Ureter (tissue), 1 donor: Measurements from ENCODE around the gene TSEN2. TPM values are rescaled to one million over a fixed set of nuclear protein-coding genes. Genes with fewer than 3 reads are reported as not detected.
"Not testable (repeated sequence)": the region's sequence is repeated elsewhere in the genome, so short reads cannot be mapped to it uniquely, and the experiment has no call there.

Experiments used
- DNase-seq: peaks from one replicate; pipeline ENCODE4 v3.0.0-alpha.2; 2020; ENCODE audit warnings: low spot score
- total RNA-seq: library from RNA; stranded (reverse); gene quantifications from one replicate; pipeline ENCODE4 v1.2.4, GENCODE V29; 2023
- donor health status: DM: yes; HTN: yes; CAD: no.

The TSEN2 gene
- total RNA-seq = 52.6 TPM

DNA sequence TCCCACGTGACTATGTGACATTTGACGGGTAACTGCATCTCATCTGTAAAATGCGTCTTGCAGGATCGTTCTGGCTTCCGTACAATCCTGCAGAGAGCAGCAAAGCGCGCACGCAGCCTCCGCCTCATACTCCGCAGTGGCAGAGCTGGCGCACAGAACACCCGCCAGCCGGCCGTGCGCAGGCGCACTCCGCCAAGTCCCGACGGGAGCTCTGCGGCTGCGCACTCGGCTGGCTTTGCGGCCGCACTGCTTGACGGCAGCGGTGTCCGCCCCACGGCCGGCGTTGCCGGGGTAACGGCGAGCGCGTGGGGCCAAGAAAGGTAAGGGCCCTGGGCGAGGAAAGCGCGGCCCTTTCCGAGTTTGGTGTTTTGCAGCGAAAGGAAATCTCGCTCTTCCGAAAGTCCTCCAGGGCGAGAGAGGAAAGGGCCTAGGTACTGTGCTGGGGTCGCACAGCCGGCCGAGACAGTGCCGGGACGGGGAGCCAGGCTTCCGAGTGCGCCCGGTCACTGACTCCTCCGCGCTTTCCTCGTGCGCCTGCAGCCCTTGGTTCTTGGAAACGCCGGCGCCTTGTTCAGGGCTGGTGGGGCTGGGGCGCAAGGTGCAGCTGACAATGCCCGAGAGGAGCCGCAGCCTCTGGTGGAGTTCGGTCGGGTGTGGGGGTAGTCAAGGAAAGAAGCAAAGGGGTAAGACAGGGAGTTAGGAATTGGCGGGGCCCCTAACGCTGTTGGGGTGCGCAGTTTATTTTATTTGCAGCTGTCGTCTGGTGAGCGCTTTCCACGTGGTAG lies at the start of gene TSEN2:
Gene TSEN2 (plus strand): TSS at position 283 of the 785 bp plus-strand sequence. CDS start 5,321 bp downstream, outside the sequence.
- DNase-seq = peak; percentile 94

DNA sequence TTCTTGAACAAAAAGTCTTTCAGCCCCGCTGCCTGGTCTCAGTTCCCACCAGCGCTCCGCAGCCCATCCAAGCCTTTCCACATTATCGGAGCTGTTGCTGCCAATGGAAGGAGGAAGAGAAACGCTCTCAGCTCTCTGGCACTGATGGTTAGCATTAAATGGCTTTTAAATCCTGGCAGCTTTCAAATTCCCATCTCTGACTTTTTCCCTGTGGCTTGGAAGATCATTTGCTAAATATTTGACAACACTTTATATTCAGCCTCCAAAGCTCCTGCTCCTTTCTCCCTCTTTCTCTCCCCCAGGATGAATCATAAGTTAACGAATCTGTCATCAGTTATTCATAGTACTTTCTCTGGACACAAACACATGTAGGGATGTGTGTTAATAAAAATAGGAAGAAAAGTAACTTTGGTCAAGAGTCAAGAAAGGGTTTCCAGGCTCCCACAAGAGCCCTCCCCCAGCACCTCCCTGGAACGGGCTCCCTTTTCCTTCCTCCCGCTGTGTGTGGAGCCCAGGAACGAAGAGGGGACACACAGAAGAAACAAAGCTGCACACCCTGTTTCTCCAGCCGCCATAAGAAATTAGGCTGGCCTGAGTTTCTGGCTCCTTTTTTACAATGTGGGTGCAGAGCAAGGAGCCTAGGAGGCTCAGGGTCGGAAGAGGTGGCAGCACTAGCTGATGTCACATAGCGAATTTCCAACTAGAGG lies 47.6 kb upstream of the TSEN2 start:
- no peak for DNase-seq

DNA sequence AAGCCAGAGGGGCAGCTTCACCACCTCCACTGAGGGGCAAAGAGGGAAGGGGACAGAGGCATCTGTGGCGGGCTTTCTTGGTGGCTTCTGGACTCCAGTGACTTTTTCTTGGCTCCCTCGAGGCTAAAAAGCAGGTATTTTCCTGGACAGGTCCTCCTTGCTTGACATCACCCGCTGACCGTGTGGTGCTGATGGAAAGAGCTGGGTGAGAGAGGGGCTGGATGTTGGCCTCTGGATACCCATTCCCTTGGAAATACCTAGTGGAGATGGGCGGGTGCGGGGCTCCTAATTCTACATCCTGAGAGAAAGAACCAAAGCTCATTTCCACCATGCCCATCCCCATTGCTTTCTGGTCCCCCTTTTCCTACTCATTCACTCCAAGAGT lies 47.1 kb upstream of the TSEN2 start:
- DNase-seq = no peak

DNA sequence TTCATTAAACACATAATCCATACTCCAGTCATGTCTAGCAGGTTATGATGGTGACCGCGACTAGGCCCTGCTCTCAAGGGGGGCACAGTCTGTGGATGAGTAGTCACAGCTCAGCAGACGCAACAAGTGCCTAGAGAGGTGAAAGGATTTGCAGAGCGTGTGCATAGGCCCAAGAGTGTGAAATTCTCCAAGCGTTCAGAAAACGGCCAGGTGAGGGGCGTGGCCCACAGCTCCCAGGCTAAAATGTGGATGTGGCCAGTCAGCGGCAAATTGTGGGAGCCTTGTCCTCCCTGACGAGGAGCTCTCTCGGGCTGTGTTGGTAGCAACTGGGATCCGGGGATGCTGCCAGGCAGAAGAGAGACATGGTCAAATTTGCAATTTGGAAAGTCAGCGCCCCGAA lies 46.4 kb upstream of the TSEN2 start:
- DNase-seq = no peak

DNA sequence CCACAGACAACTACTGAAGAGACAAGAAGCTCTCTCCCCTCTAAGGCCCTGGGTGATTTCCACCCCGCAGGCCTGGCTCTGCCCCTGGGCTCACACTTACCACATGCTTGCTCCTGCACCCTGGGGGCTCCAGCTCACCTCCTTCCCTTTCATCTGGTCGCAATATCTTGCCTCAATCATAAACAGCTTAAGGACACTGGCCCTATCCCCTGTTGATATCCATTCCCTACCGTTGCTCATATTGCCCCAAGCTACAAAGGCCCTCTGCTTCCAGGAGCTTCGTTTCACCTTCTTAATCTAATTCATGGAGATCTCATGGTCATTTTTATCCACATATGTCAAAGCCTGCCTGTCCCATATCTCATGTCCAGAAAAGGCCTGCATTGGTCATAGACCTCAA lies 46.0 kb upstream of the TSEN2 start:
- no peak for DNase-seq

DNA sequence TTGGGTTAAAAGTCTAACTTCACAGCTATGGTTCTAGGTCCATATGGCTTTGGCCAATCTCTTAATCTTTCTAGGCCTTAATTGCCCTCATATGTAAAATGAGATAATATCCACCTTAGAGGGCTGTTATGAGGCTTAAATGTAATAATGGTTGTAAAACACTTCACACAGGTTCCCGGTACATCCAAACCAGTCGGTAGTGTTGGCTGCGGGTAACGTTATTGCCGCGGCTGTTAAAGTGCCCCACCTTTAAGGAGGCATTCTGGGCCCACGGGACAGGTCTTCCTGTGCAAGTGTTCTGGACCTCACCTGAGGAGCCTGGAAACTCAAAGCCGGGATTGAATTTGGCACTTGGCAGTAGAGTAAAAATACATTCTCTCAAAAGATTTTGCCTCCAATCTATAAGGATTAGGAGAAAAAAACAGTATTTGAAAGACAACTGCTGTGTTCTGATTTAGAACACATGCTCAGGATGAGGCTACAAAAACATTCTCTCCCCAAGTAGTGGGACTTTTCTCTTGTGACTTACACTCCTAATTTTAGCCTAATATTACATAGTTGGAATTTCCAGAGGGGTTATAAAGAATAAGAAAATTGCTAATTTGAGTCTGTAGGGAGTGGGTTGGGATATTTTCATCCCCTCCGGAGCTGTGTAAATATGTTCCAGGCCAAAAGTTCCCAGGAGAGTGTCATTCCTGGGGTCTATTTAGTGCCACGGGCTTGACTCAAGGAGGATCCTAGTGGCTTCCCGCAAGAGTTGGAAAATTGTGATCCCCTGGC lies 44.9 kb upstream of the TSEN2 start:
- no peak for DNase-seq

DNA sequence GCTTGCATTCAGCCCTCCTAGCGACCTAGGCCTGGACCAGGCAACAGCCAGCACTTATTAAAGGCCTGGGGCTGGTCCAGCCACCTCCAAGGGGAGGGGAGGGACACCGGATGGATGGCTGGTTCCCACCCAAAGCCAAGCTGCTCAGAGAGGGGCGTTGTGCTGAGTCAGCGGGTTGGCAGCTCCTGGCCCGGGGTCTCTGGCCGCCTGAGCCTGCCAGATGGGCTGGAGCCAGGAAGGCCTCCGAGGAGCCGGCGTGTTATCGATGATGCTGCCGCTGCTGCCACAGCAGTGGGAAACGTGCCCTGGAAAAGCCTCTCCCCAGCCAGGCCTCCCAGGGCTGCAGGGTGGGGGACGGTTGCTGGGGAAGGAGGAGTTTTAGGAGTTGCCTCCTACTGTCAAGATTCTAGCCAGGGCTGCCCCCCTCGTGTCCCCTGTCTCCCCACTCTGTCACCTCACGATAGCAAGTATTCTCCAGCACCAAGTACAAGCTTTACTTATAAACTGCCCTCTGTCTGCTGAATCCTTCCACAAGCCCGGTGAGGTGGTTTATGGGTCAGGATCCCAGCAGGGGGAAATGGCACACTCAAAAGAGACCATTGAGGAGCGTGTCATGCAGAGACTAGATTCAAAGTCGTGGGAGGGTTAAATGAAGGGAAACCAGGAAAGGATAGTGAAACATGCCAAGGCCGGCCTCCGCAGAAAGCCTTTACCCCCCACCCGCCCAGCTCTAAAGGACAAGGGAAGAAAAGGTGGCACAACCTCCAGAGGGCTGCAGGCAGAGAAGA lies 43.2 kb upstream of the TSEN2 start:
- peak; percentile 60 for DNase-seq

DNA sequence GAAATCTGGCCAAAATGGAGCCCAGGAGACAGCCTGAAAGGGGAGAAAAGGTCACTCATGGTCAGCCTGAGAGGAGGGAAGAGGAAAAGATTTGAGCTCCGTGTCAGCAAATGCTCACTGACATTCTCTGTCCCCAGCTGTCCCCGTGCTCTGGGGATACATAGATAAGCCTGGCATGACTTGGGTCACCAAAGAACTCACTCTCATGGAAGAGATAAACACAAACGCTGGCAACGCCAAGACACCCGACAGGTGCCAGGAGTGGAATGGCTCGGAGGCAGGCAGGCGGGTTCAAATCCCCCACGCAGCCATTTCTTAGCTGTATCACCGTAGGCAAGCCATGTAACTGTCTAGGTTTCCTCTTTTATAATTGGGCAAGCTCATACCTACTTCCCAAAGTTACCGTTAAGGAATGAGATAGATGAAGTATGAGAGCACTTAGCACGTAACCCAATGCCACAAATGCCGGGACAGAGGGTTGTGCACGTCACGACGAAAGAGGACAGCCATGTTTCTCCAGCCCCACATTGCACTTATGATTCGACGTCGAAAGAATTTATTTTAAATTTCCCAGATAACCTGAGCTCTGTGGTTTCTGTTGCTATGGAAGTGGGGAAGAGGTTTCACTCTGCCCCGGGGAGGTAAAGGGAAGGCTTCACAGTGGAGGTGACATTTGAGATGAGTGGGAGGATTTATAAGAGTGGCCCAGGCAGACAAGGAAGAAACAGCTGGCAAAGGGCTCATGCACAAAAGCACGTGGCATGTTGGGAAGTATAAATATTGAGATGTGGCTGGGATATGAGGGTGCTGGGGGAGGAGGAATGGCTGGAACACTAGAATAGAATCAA lies 41.4 kb upstream of the TSEN2 start:
- no peak for DNase-seq

DNA sequence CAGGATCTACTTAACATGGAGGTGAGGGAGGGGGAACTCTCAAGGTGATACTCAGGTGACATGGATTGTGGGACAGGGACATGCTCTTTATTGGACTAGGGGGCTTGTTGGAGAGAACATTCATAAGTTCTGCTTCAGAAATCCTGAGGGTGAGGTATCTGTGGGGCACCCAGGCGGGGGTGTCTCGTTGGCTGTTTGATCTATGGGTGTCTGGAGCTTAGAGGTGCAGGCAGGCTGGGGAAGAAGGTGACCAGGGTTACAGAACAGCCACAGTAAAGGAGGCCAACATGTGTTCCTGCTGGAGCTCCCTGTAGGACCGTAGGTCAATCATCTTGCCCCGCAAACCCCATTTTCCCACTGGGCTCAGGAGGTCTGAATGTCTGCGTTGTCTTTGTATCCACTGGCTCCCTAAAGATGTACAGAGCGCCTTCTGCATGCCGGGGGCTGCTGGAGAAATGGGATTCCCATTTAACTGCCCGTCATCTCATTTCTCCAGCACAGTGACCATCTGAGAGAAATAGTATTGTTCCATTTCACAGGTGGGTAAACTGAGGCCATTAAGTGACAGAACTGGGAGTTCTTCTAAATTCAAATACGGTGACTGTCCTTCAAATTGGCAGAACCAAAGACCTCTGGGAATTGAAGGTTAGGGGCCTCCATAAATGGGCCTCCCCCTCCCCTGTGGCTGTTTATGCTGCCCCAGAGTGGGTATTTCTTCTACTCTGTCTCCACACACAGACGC lies 40.3 kb upstream of the TSEN2 start:
- DNase-seq = no peak

DNA sequence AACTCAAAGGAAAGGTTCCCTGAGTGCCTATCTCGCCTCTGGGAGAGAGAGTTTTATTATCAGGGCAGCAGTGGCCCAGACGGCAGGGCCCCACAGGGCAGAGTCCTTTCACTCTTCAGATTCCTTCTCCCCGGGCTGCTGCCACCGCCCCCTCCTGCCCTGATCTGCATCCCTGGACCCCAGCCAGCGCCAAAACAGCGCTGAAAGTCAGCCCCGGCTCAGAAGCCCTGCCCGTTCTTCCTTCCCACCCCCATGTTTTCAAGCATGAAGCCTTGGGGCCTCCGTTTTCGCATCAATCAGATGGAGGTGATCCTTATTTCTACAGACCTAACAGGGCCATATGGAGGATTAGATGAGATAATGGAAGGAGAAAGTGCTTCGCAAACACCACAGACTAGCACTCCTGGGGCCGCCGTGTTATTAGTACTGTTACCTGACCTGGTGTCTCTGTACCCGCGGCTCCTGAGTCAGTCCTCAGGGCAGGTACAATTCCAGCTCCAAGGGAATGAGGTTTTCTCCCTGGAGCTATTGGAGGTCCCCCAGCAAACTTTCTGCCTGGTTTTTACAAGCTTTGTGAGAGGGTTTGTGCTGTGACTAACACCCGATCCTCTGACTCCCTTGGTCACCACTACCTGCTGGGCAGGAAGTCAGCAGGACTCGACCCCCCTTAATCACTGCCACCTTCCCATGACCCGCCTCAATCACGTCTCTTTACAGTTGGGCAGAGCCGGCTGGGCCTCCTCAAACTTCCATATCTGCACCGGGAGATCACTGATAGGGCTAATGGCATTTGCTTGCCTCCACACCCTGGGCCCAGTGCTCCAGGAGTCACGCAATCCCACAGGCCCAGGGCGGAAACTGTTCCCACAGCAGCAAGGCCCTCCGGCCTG lies 39.5 kb upstream of the TSEN2 start:
- peak; percentile 91 for DNase-seq

DNA sequence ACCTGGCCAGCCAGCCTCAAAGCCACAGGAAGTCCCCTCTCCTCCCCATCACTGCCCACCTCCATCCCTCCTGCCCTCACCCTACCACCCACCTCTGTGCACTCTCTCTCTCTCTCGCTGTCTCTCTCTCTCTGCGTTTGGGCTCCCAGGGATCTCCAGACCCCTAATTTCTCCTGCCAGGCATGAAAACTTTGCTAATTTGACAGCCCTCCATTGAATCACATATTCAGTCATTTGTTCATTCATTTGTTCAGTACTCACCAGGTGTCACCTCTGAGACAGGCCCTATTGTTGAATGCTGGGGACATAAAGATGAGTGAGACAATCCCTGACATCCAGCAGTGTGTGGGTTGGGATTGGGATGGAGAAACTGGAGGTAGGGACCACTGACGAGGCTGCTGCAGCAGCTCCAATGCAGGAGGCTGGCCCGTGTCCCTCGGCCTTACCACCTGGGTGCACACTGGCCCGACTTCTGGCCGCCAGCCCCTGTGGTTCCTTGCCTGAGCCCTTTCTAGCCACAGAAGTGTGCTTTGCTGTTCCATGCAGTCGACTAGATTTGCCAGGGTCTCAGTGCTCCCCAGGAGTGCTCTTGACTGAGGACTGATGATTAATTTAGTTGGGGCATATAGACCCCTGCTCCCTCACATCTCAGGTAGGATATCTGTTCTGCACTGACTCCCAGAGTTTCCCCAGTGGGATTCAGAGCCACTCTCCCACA lies 38.6 kb upstream of the TSEN2 start:
- DNase-seq = no peak

DNA sequence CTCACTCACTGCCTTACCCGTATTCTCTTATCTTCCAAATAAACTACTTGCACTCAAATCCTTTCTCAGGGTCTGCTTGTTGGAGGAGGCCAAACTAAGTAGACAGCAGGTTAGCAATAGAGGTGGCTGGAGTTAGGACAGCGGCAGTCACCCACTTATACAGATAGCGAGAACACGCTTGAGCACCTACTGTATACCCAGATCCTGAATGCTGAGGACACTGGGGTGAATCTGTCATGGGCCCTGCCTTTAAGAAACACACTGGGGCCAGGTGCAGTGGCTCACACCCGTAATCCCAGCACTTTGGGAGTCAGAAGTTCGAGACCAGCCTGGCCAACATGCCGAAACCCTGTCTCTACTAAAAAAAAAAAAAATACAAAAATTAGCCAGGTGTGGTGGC lies 38.0 kb upstream of the TSEN2 start:
- no peak for DNase-seq

DNA sequence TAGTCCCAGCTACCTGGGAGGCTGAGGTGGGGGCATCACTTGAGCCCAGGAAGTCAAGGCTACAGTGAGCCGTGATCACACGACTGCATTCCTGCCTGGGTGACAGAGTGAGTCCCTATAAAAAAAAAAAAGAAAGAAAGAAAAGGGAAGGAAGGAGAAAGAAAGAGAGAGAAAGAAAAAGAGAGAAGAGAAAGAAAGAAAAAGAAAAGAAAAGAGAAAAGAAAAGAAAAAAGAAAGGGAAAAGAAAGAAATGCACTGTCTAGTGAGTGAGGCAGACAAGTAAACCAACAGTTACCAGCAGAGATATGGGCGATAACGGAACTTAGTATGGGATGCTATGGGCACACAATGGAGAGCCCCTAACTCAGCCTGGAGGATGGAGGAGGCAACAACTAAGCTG lies 37.2 kb upstream of the TSEN2 start:
- no peak for DNase-seq

DNA sequence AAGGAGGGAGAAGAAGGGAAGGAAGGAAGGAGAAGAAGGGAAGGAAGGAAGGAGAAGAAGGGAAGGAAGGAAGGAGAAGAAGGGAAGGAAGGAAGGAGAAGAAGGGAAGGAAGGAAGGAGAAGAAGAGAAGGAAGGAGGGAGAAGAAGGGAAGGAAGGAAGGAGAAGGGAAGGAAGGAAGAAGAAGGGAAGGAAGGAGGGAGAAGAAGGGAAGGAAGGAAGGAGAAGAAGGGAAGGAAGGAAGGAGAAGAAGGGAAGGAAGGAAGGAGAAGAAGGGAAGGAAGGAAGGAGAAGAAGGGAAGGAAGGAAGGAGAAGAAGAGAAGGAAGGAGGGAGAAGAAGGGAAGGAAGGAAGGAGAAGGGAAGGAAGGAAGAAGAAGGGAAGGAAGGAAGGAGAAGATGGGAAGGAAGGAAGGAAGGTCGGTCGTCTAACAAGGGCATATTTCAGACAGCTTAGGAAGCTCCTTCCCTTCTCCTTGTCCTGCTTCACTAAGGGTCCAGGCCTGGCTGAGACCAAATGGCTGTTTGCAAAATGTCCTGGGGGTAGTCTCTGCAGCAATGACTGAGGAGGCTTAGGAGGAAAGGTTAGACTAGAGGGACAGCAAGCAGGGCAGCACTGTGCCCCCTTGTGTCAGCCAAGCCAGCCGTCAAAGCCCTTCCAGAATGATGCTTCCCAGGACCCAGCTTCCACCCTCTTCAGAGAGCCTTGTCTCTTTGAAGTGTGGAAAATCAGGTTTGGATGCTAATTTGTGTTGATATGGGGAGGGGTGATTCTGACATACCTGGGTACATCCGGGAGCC lies 35.7 kb upstream of the TSEN2 start:
- not testable (repeated sequence) for DNase-seq

DNA sequence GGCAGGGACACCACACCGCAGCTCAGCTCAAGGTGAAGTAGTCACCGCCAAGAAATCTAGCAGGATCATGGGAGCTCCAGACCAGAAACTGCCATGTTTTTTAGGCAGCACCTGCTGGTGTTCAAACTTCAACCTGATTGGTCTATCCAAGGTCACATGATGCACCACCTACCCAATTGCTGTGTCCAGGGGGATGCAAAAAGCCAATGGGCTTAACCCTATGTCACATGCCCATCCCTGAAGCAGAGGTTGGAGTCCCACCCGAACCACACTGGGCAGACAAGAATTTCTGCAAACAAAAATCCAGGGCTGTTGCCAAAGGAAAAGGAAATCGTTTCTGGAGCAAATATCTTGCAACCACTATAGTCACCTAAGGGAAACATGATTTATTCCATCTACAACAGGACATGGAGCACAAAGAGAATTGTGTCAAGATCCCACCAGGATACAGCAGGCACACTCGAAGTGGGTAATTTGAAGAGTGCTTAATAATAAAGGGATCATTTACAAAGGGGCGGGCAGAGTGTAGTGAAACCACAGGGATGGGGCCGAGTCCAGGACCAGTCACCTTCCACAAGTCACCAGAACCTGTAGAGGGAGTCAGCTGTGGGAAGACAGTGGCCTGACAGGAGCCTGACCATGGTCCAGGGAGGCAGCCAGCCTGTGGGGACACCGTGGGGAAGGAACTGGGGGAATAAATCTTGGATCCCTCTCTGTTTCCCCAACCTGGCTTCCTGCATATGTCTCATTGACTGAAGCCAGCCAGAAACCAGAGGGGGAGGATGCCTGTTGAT lies 34.2 kb upstream of the TSEN2 start:
- no peak for DNase-seq

DNA sequence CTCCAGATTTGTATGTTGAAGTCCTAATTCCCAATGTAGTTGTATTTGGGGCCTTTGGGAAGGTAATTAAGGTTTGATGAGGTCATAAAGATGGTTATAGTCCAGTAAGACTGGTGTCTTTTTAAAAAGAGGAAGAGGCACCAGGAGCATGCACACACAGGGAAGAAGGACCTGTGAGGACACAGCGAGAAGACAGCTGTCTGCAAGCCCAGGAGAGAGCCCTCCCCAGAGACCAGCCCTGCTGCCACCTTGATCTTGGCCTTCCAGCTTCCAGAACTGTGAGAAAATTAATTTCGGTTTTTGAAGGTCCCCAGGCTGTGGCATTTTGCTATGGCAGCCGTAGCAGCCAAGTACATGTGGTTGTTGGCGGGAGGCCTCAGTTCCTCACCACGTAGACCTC lies 32.8 kb upstream of the TSEN2 start:
- DNase-seq = no peak

DNA sequence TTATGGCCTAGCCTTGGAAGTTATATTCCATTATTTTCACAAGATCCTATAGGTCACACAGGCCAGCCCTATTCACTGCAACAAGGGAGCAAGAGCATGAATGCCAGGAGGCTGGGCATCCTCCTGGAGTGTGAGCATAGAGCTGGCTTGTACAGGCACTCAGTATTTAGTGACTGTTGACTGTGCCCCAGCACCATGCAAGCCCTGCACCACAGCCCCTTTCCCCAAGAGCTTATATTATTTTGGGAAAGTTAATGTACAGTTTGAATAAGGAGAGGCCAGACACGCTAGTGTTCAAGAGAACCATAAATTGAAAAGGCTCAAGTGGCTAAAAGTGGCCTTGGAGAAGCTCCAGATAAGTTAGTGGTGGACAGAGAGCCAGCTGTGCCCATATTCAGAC lies 32.3 kb upstream of the TSEN2 start:
- DNase-seq = no peak
